GM12873 (cell line): ENCODE data around the gene ZNF267.

Experiments used
- TF ChIP-seq, protein P1 (sequence below): IDR thresholded peaks from 2 replicates; pipeline ENCODE4 v1.5.1; 2012; ENCODE audit warnings: low read depth, mild to moderate bottlenecking, moderate library complexity, low read length, control low read depth; ENCODE audit not compliant: insufficient read depth; ENCODE audit errors: missing control alignments

ZNF267 gene

GRCh38 chr16:31873556-31874365, at the start of gene ZNF267:
ZNF267 (plus strand) TSS chr16:31873807; CDS start chr16:31873967, 160 bp downstream.
- TF ChIP-seq, protein P1, sequence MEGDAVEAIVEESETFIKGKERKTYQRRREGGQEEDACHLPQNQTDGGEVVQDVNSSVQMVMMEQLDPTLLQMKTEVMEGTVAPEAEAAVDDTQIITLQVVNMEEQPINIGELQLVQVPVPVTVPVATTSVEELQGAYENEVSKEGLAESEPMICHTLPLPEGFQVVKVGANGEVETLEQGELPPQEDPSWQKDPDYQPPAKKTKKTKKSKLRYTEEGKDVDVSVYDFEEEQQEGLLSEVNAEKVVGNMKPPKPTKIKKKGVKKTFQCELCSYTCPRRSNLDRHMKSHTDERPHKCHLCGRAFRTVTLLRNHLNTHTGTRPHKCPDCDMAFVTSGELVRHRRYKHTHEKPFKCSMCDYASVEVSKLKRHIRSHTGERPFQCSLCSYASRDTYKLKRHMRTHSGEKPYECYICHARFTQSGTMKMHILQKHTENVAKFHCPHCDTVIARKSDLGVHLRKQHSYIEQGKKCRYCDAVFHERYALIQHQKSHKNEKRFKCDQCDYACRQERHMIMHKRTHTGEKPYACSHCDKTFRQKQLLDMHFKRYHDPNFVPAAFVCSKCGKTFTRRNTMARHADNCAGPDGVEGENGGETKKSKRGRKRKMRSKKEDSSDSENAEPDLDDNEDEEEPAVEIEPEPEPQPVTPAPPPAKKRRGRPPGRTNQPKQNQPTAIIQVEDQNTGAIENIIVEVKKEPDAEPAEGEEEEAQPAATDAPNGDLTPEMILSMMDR, result no peak

GRCh38 chr16:31833047-31833446, 40.6 kb upstream of the ZNF267 start:
- TF ChIP-seq, protein P1, result no peak

- TF ChIP-seq, protein P1, result no peak
These were observed 30.7 kb upstream of the ZNF267 start for GRCh38 chr16:31842864-31843263.

DNA sequence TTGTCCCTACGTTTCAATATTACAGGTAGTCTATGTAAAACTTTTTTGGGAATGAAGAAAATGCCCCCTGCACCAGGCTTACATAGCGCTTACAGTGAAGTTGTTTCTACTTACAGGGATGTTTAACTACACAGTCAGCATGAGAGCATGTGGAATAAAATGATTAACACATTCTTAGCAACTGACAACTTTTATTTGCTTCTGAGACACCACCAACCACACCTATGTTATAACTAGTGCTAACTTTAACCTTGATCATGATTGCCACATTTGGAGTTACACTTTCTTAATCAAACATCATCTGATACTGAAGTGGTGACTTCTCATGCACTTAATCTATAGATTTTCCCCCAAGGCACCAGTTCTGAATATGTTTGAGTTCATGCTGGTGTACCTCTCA, 20.3 kb upstream of the ZNF267 start:
- TF ChIP-seq, protein P1, result no peak

DNA sequence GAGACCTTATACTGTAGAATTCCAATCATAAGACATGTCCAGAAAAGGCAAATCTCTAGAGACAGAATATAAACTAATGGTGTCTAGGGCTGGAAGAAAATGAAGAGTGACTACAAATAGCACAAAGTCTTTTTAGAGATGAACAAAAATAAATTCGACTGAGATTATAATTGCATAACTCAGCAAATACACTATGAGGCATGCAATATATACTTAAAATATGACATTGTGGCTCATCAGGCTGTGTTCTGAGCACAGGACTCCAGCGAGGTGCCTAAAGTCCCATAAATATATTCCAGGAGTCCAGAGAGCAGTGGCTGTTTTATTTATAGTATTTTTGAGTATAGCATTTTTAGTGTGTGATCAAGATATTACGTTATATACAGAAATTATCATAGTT, 13.1 kb upstream of the ZNF267 start:
- TF ChIP-seq, protein P1, result no peak

- TF ChIP-seq, protein P1, result no peak
These were observed 12.2 kb upstream of the ZNF267 start for GRCh38 chr16:31861455-31861854.

- TF ChIP-seq, protein P1, result no peak
These were observed 10.8 kb upstream of the ZNF267 start for GRCh38 chr16:31862761-31863160.
